PC-9 (cell line): Measurements from ENCODE around the gene RNF126. TPM values are rescaled to one million over a fixed set of nuclear protein-coding genes. Genes with fewer than 3 reads are reported as not detected.

Experiments
- BruUV-seq: library from RNA; stranded (reverse); fragments of 400-500 nt; replicated peaks from 2 replicates; lab custom pipeline; 2021; lab: Mats Ljungman, UMichigan
- CTCF ChIA-PET: fragments of 300-600 bp; sonication (Branson Sonifier 250); formaldehyde crosslinking; loops from one replicate; lab custom pipeline; 2022; ENCODE audit warnings: antibody characterized with exemption; lab: Charles Lee
- POLR2A ChIA-PET: fragments of 300-600 bp; sonication (Branson Sonifier 250); formaldehyde crosslinking; loops from one replicate; lab custom pipeline; 2022; ENCODE audit warnings: antibody characterized with exemption; ENCODE audit not compliant: unreplicated experiment; lab: Charles Lee
- DNase-seq, 2 experiments: peaks; one replicate each; pipeline versions ENCODE4 v3.0.0 to v3.0.0-alpha.2; 2015 to 2022; ENCODE audit warnings: mixed read lengths in 1 of 2
- H2AFZ ChIP-seq: fragments of 200-600 bp; sonication (generic); 2 replicates; pipeline ENCODE4 v1.8.1; 2017; ENCODE audit warnings: antibody characterized with exemption
- H3F3A ChIP-seq: fragments of 200-600 bp; sonication (generic); 2 replicates; pipeline ENCODE4 v1.8.1; 2017; ENCODE audit warnings: antibody characterized with exemption, mild to moderate bottlenecking, low read depth; ENCODE audit not compliant: insufficient read depth
- H3K27ac ChIP-seq: fragments of 200-600 bp; sonication (generic); 2 replicates; pipeline ENCODE4 v1.6.1; 2016; ENCODE audit warnings: mixed run types
- H3K27me3 ChIP-seq: fragments of 200-600 bp; sonication (generic); 2 replicates; pipeline ENCODE4 v1.6.1; 2016; ENCODE audit warnings: low read depth, mixed run types; ENCODE audit not compliant: insufficient read depth
- H3K36me3 ChIP-seq: fragments of 200-600 bp; sonication (generic); 2 replicates; pipeline ENCODE4 v1.6.1; 2016; ENCODE audit warnings: low read depth, mixed run types
- H3K4me1 ChIP-seq: fragments of 200-600 bp; sonication (generic); replicated peaks from 2 replicates; pipeline ENCODE4 v1.6.1; 2016; ENCODE audit warnings: mixed run types; ENCODE audit not compliant: insufficient read depth
- H3K4me2 ChIP-seq: fragments of 200-600 bp; sonication (generic); 2 replicates; pipeline ENCODE4 v1.6.1; 2017; ENCODE audit warnings: mixed run types
- H3K4me3 ChIP-seq: fragments of 200-600 bp; sonication (generic); 2 replicates; pipeline ENCODE4 v1.6.1; 2016; ENCODE audit warnings: mixed run types
- H3K79me2 ChIP-seq: fragments of 200-600 bp; sonication (generic); 2 replicates; pipeline ENCODE4 v1.6.1; 2017; ENCODE audit warnings: low read depth, mixed run types
- H3K9me2 ChIP-seq: fragments of 200-600 bp; sonication (generic); 2 replicates; pipeline ENCODE4 v1.8.1; 2017; ENCODE audit warnings: mild to moderate bottlenecking; ENCODE audit not compliant: insufficient read depth
- H3K9me3 ChIP-seq: fragments of 200-600 bp; sonication (generic); 2 replicates; pipeline ENCODE4 v1.8.1; 2016; ENCODE audit warnings: low read depth; ENCODE audit not compliant: insufficient read depth
- H4K20me1 ChIP-seq: fragments of 200-600 bp; sonication (generic); 2 replicates; pipeline ENCODE4 v1.8.1; 2017; ENCODE audit not compliant: insufficient read depth
- CTCF ChIP-seq: fragments of 200-600 bp; sonication (generic); conservative IDR thresholded peaks from 2 replicates; pipeline ENCODE4 v1.6.1; 2017; ENCODE audit warnings: mixed run types, antibody characterized with exemption, mild to moderate bottlenecking, moderate library complexity
- EZH2 ChIP-seq: fragments of 200-600 bp; sonication (generic); IDR thresholded peaks from 2 replicates; pipeline ENCODE4 v1.8.0; 2017; ENCODE audit warnings: antibody characterized with exemption, low read depth
- intact Hi-C: fragments of 100-400 bp; cut with micrococcal nuclease; formaldehyde crosslinking; loops from one replicate; pipeline ENCODE4 v1.10.0; 2022; ENCODE audit not compliant: unreplicated experiment
- total RNA-seq: library from RNA; stranded (reverse); gene quantifications from 2 replicates; pipeline ENCODE4 v1.2.3, GENCODE V29; 2021

RNF126 gene
- total RNA-seq, 1 experiment from 2014 or later = 54.4 TPM

- ChIA-PET POLR2A (no interaction called here), CTCF (no interaction called here)
- no peaks in the 10 kb centered on the region for H4K20me1 ChIP-seq
- H3K27me3 ChIP-seq = no peaks in the 10 kb centered on the region
- no peaks in the 10 kb centered on the region; the same call in 1 of the 2 replicates for H3F3A ChIP-seq
- no peak overlapping the region for H2AFZ ChIP-seq
- BruUV-seq = no TSS peak
- H3K4me3 ChIP-seq = no peak overlapping the region
- no peaks in the 10 kb centered on the region for H3K79me2 ChIP-seq
- H3K4me2 ChIP-seq = no peak overlapping the region
- no peaks in the 10 kb centered on the region for H3K9me3 ChIP-seq
- H3K36me3 ChIP-seq = no peaks in the 10 kb centered on the region
- no peak for DNase-seq
- H3K4me1 ChIP-seq = no peaks in the 10 kb centered on the region
- intact Hi-C loops = no loop called here
- TF ChIP-seq EZH2 = no peak
- TF ChIP-seq CTCF = no peak
- no peaks in the 10 kb centered on the region for H3K9me2 ChIP-seq
- H3K27ac ChIP-seq = no peak overlapping the region
Observed at GRCh38 chr19:619286-620002, 43.6 kb downstream of the RNF126 start.

GRCh38 chr19:618674-619285, 44.2 kb downstream of the RNF126 start:
- Histone ChIP-seq H3K36me3 (no peaks in the 10 kb centered on the region), H3K9me2 (no peaks in the 10 kb centered on the region), H4K20me1 (no peaks in the 10 kb centered on the region), H3K27ac (no peak overlapping the region), H3K4me2 (no peak overlapping the region), H3F3A (no peaks in the 10 kb centered on the region; the same call in 1 of the 2 replicates), H3K79me2 (no peaks in the 10 kb centered on the region), H3K9me3 (no peaks in the 10 kb centered on the region), H3K4me1 (no peaks in the 10 kb centered on the region), H3K27me3 (no peaks in the 10 kb centered on the region), H2AFZ (no peak overlapping the region), H3K4me3 (no peak overlapping the region)
- CTCF ChIA-PET = no interaction called here
- no peak for TF ChIP-seq EZH2
- TF ChIP-seq CTCF = no peak
- no peak for DNase-seq
- POLR2A ChIA-PET = no interaction called here
- BruUV-seq = no TSS peak
- intact Hi-C loops = no loop called here

- POLR2A ChIA-PET = no interaction called here
- Histone ChIP-seq H3K9me3 (no peaks in the 10 kb centered on the region), H4K20me1 (no peaks in the 10 kb centered on the region), H3K9me2 (no peaks in the 10 kb centered on the region), H2AFZ (no peak overlapping the region), H3K27me3 (no peaks in the 10 kb centered on the region), H3K4me2 (no peak overlapping the region), H3K4me1 (no peaks in the 10 kb centered on the region), H3K79me2 (no peaks in the 10 kb centered on the region), H3K36me3 (no peaks in the 10 kb centered on the region), H3K27ac (no peak overlapping the region), H3F3A (no peaks in the 10 kb centered on the region; the same call in 1 of the 2 replicates), H3K4me3 (no peak overlapping the region)
- TF ChIP-seq EZH2 (no peak), CTCF (no peak)
- CTCF ChIA-PET = no interaction called here
- DNase-seq = no peak
- intact Hi-C loops = no loop called here
- BruUV-seq = no TSS peak
Observed at GRCh38 chr19:618247-618619, 44.8 kb downstream of the RNF126 start.
